Natural killer cell (primary cell): ENCODE results near the gene WNT2B. TPM values are rescaled to one million over a fixed set of nuclear protein-coding genes. Genes with fewer than 3 reads are reported as not detected.

ENCODE experiments used
- ATAC-seq, 3 donors: fragments of 150-1000 bp in 2 of 3; fragments of 200-7000 bp in 1 of 3; cut with Tn5 transposase; 1 replicate in 1 of 3; 2 replicates in 2 of 3; pipeline ENCODE4 v1.10.0; 2021; ENCODE audit warnings: mild to moderate bottlenecking in 2 of 3, moderate library complexity in 2 of 3
- DNase-seq, 2 donors: peaks; one replicate each; pipeline versions ENCODE4 v3.0.0 to v3.0.0-alpha.2; 2013 to 2021; ENCODE audit warnings: mixed read lengths in 1 of 2
- H3K27ac ChIP-seq: one replicate; pipeline ENCODE4 v1.5.1; 2013; ENCODE audit warnings: mild to moderate bottlenecking, low read length
- H3K27me3 ChIP-seq: one replicate; pipeline ENCODE4 v1.6.1; 2013; ENCODE audit warnings: low read length; ENCODE audit not compliant: control insufficient read depth, insufficient read depth
- H3K36me3 ChIP-seq: one replicate; pipeline ENCODE4 v1.6.1; 2013; ENCODE audit warnings: low read length; ENCODE audit not compliant: control insufficient read depth, insufficient read depth
- H3K4me1 ChIP-seq: one replicate; pipeline ENCODE4 v1.6.1; 2013; ENCODE audit warnings: low read length; ENCODE audit not compliant: control insufficient read depth, insufficient read depth
- H3K4me3 ChIP-seq: one replicate; pipeline ENCODE4 v1.5.1; 2013; ENCODE audit warnings: low read length
- H3K9me3 ChIP-seq: one replicate; pipeline ENCODE4 v1.6.1; 2013; ENCODE audit warnings: low read length; ENCODE audit not compliant: control insufficient read depth, insufficient read depth
- H3K27ac Mint-ChIP-seq, 2 donors: one replicate each; pipeline ENCODE4 v1.8.0; 2022; ENCODE audit warnings: mild to moderate bottlenecking in 2 of 2, mixed read lengths in 2 of 2, moderate library complexity in 1 of 2
- H3K27me3 Mint-ChIP-seq, 2 donors: one replicate each; pipeline ENCODE4 v1.8.0; 2022; ENCODE audit warnings: low read depth in 2 of 2, mixed read lengths in 2 of 2
- H3K36me3 Mint-ChIP-seq: one replicate; pipeline ENCODE4 v1.8.0; 2022; ENCODE audit warnings: mixed read lengths
- H3K4me1 Mint-ChIP-seq, 2 donors: one replicate each; pipeline ENCODE4 v1.8.0; 2022; ENCODE audit warnings: mixed read lengths in 2 of 2
- H3K4me3 Mint-ChIP-seq: one replicate; pipeline ENCODE4 v1.8.0; 2022; ENCODE audit warnings: mild to moderate bottlenecking, moderate library complexity, mixed read lengths
- H3K9me3 Mint-ChIP-seq, 2 donors: one replicate each; pipeline ENCODE4 v1.8.0; 2022; ENCODE audit warnings: mixed read lengths in 2 of 2
- CTCF ChIP-seq: fragments of 200-600 bp; IDR thresholded peaks from one replicate; pipeline ENCODE4 v1.8.0; 2022; ENCODE audit warnings: antibody characterized with exemption
- WGBS: methylation state at CpG from one replicate; pipeline ENCODE4 v1.1.7; 2013; ENCODE audit warnings: missing lambda C conversion rate; ENCODE audit not compliant: insufficient coverage; 5-methylcytosine and 5-hydroxymethylcytosine counted together
- intact Hi-C: fragments of 100-400 bp; cut with micrococcal nuclease; formaldehyde crosslinking; loops from one replicate; pipeline ENCODE4 v1.14.2; 2022
- total RNA-seq, 4 donors: library from RNA; stranded (reverse); fragments of 120-200 nt in 1 of 4; gene quantifications; one replicate each; pipeline versions ENCODE4 v1.2.3 to v1.2.4, GENCODE V29; 2013 to 2022

Gene WNT2B
- total RNA-seq, 3 donors from 2014 or later (not counting 1 experiment from before 2014, with no cell fraction given), result 0.16 to 0.20 (median 0.18) TPM

- no peak overlapping the region for H3K27ac ChIP-seq
- H3K27me3 ChIP-seq, result peaks cover 41% of the 10 kb centered on the region
- no peak overlapping the region for H3K4me3 ChIP-seq
- peaks cover 45 to 50% of the 10 kb centered on the region in 2 donors for H3K27me3 Mint-ChIP-seq
- TF ChIP-seq CTCF, result no peak
- intact Hi-C loops, result loop anchor here (5.0 to 10.0 kb wide), 2 partner anchors 202 to 300 kb away; partner anchors contain the start of gene RHOC
- no peak for DNase-seq
- H3K4me1 Mint-ChIP-seq, result peaks cover 0 to 8% of the 10 kb centered on the region in 2 donors
- H3K9me3 Mint-ChIP-seq, result no peaks in the 10 kb centered on the region
- no peaks in the 10 kb centered on the region for H3K36me3 ChIP-seq
- no peak for ATAC-seq
- peaks cover 24% of the 10 kb centered on the region for H3K4me1 ChIP-seq
- no peak overlapping the region for H3K4me3 Mint-ChIP-seq
- H3K27ac Mint-ChIP-seq, result no peak overlapping the region
- H3K9me3 ChIP-seq, result no peaks in the 10 kb centered on the region
- WGBS, result 77% methylated on average over 4 of the region's 6 CpGs
- H3K36me3 Mint-ChIP-seq, result no peaks in the 10 kb centered on the region
Measured at GRCh38 chr1:112504661-112505399, 3.9 kb upstream of the WNT2B start.

GRCh38 chr1:112505400-112505785, 3.4 kb upstream of the WNT2B start:
- no peaks in the 10 kb centered on the region for H3K9me3 Mint-ChIP-seq

GRCh38 chr1:112505878-112506277, 2.9 kb upstream of the WNT2B start:
- Mint-ChIP-seq H3K27me3 (peaks cover 51 to 55% of the 10 kb centered on the region in 2 donors), H3K9me3 (no peaks in the 10 kb centered on the region), H3K27ac (no peak overlapping the region), H3K4me1 (peaks cover 0 to 8% of the 10 kb centered on the region in 2 donors), H3K4me3 (no peak overlapping the region), H3K36me3 (no peaks in the 10 kb centered on the region)
- ATAC-seq (no peak), DNase-seq (no peak)
- TF ChIP-seq CTCF, result no peak
- H3K4me1 ChIP-seq, result peaks cover 24% of the 10 kb centered on the region
- no peak overlapping the region for H3K4me3 ChIP-seq
- no peaks in the 10 kb centered on the region for H3K36me3 ChIP-seq
- no peak overlapping the region for H3K27ac ChIP-seq
- peaks cover 32% of the 10 kb centered on the region for H3K27me3 ChIP-seq
- WGBS, result 82% methylated on average over 3 of the region's 3 CpGs
- intact Hi-C loops, result loop anchor here (10.0 kb wide), 1 partner anchor 299 kb away; no protein-coding TSS in a partner anchor
- no peaks in the 10 kb centered on the region for H3K9me3 ChIP-seq

More at GRCh38 chr1:112505400-112505785, 3.4 kb upstream of the WNT2B start:
- Mint-ChIP-seq H3K4me1 (peaks cover 0 to 8% of the 10 kb centered on the region in 2 donors), H3K27ac (no peak overlapping the region), H3K27me3 (peaks cover 49 to 53% of the 10 kb centered on the region in 2 donors), H3K4me3 (no peak overlapping the region), H3K36me3 (no peaks in the 10 kb centered on the region)
- no peaks in the 10 kb centered on the region for H3K9me3 ChIP-seq
- ATAC-seq (no peak), DNase-seq (no peak)
- TF ChIP-seq CTCF, result no peak
- no peaks in the 10 kb centered on the region for H3K36me3 ChIP-seq
- intact Hi-C loops, result loop anchor here (10.0 kb wide), 1 partner anchor 299 kb away; no protein-coding TSS in a partner anchor
- H3K27me3 ChIP-seq, result peaks cover 36% of the 10 kb centered on the region
- H3K4me3 ChIP-seq, result no peak overlapping the region
- WGBS, result 90% methylated on average over 1 of the region's 1 CpG
- peaks cover 24% of the 10 kb centered on the region for H3K4me1 ChIP-seq
- no peak overlapping the region for H3K27ac ChIP-seq
